H9 (cell line): ENCODE results near the gene RPUSD3. TPM values are rescaled to one million over a fixed set of nuclear protein-coding genes. Genes with fewer than 3 reads are reported as not detected.

Experiments
- DNase-seq: peaks from one replicate; pipeline ENCODE4 v3.0.0-alpha.2; 2017
- H2AFZ ChIP-seq: one replicate; pipeline ENCODE4 v1.6.1; 2013; ENCODE audit warnings: mild to moderate bottlenecking, low read length, control low read depth, moderate library complexity
- H2AK5ac ChIP-seq: 2 replicates; pipeline ENCODE4 v1.6.1; 2013; ENCODE audit warnings: low read length, control low read depth, mixed read lengths; ENCODE audit not compliant: insufficient read length
- H2BK120ac ChIP-seq: one replicate; pipeline ENCODE4 v1.6.1; 2013; ENCODE audit warnings: low read depth, mild to moderate bottlenecking, low read length, control low read depth, inconsistent platforms; ENCODE audit not compliant: poor library complexity, severe bottlenecking
- H2BK12ac ChIP-seq: 2 replicates; pipeline ENCODE4 v1.6.1; 2013; ENCODE audit warnings: low read length, control low read depth, mixed read lengths, low read depth; ENCODE audit not compliant: insufficient read length
- H2BK15ac ChIP-seq: 2 replicates; pipeline ENCODE4 v1.6.1; 2013; ENCODE audit warnings: low read depth, low read length, control low read depth
- H2BK20ac ChIP-seq: one replicate; pipeline ENCODE4 v1.6.1; 2013; ENCODE audit warnings: low read depth, mild to moderate bottlenecking, low read length, control low read depth, inconsistent platforms; ENCODE audit not compliant: poor library complexity, severe bottlenecking
- H2BK5ac ChIP-seq: 2 replicates; pipeline ENCODE4 v1.6.1; 2013; ENCODE audit warnings: low read length, control low read depth, mixed read lengths; ENCODE audit not compliant: insufficient read length
- H3K14ac ChIP-seq: 2 replicates; pipeline ENCODE4 v1.6.1; 2013; ENCODE audit warnings: low read length, control low read depth; ENCODE audit not compliant: insufficient read depth
- H3K18ac ChIP-seq: 2 replicates; pipeline ENCODE4 v1.6.1; 2013; ENCODE audit warnings: low read depth, mild to moderate bottlenecking, mixed read lengths, low read length, control low read depth; ENCODE audit not compliant: insufficient read length
- H3K23ac ChIP-seq: 2 replicates; pipeline ENCODE4 v1.6.1; 2013; ENCODE audit warnings: low read length, control low read depth, mixed read lengths, low read depth; ENCODE audit not compliant: insufficient read length
- H3K23me2 ChIP-seq: 2 replicates; pipeline ENCODE4 v1.6.1; 2013; ENCODE audit warnings: low read depth, mild to moderate bottlenecking, mixed read lengths, low read length, control low read depth; ENCODE audit not compliant: insufficient read length, poor library complexity, severe bottlenecking
- H3K27ac ChIP-seq: 2 replicates; pipeline ENCODE4 v1.5.1; 2013; ENCODE audit warnings: low read length, control low read depth, mixed read lengths, low read depth; ENCODE audit not compliant: insufficient read length
- H3K27me3 ChIP-seq: 2 replicates; pipeline ENCODE4 v1.6.1; 2013; ENCODE audit warnings: low read length, control low read depth, inconsistent platforms; ENCODE audit not compliant: insufficient read depth
- H3K4ac ChIP-seq: 2 replicates; pipeline ENCODE4 v1.6.1; 2013; ENCODE audit warnings: low read depth, mild to moderate bottlenecking, control low read depth, inconsistent platforms, low read length, moderate library complexity
- H3K4me1 ChIP-seq: 2 replicates; pipeline ENCODE4 v1.6.1; 2013; ENCODE audit warnings: low read length, control low read depth, inconsistent platforms; ENCODE audit not compliant: insufficient read depth
- H3K4me2 ChIP-seq: 2 replicates; pipeline ENCODE4 v1.6.1; 2013; ENCODE audit warnings: low read length, control low read depth, mixed read lengths; ENCODE audit not compliant: insufficient read length, insufficient read depth
- H3K56ac ChIP-seq: 2 replicates; pipeline ENCODE4 v1.6.1; 2013; ENCODE audit warnings: low read depth, mild to moderate bottlenecking, mixed read lengths, low read length, control low read depth; ENCODE audit not compliant: insufficient read length
- H3K79me1 ChIP-seq: 2 replicates; pipeline ENCODE4 v1.6.1; 2013; ENCODE audit warnings: low read depth, mild to moderate bottlenecking, moderate library complexity, low read length, control low read depth, inconsistent platforms; ENCODE audit not compliant: insufficient read depth, poor library complexity, severe bottlenecking
- H3K79me2 ChIP-seq: 2 replicates; pipeline ENCODE4 v1.6.1; 2013; ENCODE audit warnings: low read length, control low read depth, inconsistent platforms; ENCODE audit not compliant: insufficient read depth
- H3K9ac ChIP-seq: 2 replicates; pipeline ENCODE4 v1.6.1; 2013; ENCODE audit warnings: low read length, control low read depth, mixed read lengths; ENCODE audit not compliant: insufficient read length; ENCODE audit errors: extremely low read depth
- H3K9me3 ChIP-seq: one replicate; pipeline ENCODE4 v1.6.1; 2013; ENCODE audit warnings: low read depth, low read length, inconsistent platforms; ENCODE audit not compliant: control insufficient read depth
- H3T11ph ChIP-seq: one replicate; pipeline ENCODE4 v1.6.1; 2013; ENCODE audit warnings: mild to moderate bottlenecking, low read length, control low read depth, inconsistent platforms
- H4K20me1 ChIP-seq: one replicate; pipeline ENCODE4 v1.6.1; 2013; ENCODE audit not compliant: control insufficient read depth, insufficient read length, insufficient read depth
- H4K5ac ChIP-seq: 2 replicates; pipeline ENCODE4 v1.6.1; 2013; ENCODE audit warnings: low read depth, mild to moderate bottlenecking, mixed read lengths, low read length, control low read depth; ENCODE audit not compliant: insufficient read length
- H4K8ac ChIP-seq: replicated peaks from 2 replicates; pipeline ENCODE4 v1.6.1; 2013; ENCODE audit warnings: low read length, control low read depth, mixed read lengths, low read depth; ENCODE audit not compliant: insufficient read length
- H4K91ac ChIP-seq: 2 replicates; pipeline ENCODE4 v1.6.1; 2013; ENCODE audit warnings: low read depth, mild to moderate bottlenecking, moderate library complexity, mixed read lengths, low read length, control low read depth; ENCODE audit not compliant: insufficient read length
- H3K27ac Mint-ChIP-seq, 3 experiments: 2 replicates in 2 of 3; 3 replicates in 1 of 3; pipeline ENCODE4 v1.8.0; 2020 to 2021; ENCODE audit warnings: mixed read lengths in 3 of 3, mild to moderate bottlenecking in 1 of 3, moderate library complexity in 1 of 3
- H3K27me3 Mint-ChIP-seq: 2 replicates; pipeline ENCODE4 v1.8.0; 2021; ENCODE audit warnings: low read depth, mild to moderate bottlenecking, moderate library complexity, mixed read lengths
- H3K36me3 Mint-ChIP-seq, 3 experiments: 2 replicates in 2 of 3; 3 replicates in 1 of 3; pipeline ENCODE4 v1.8.0; 2020 to 2021; ENCODE audit warnings: low read depth in 3 of 3, mixed read lengths in 3 of 3; ENCODE audit not compliant: insufficient read depth in 1 of 3
- H3K4me1 Mint-ChIP-seq, 2 experiments: 2 replicates each; pipeline ENCODE4 v1.8.0; 2020; ENCODE audit warnings: mixed read lengths in 2 of 2
- H3K4me3 Mint-ChIP-seq, 2 experiments: 2 replicates in 1 of 2; 3 replicates in 1 of 2; pipeline ENCODE4 v1.8.0; 2020 to 2021; ENCODE audit warnings: mild to moderate bottlenecking in 2 of 2, mixed read lengths in 2 of 2, moderate library complexity in 1 of 2
- H3K9me3 Mint-ChIP-seq, 2 experiments: 2 replicates in 1 of 2; 3 replicates in 1 of 2; pipeline ENCODE4 v1.8.0; 2020; ENCODE audit warnings: mild to moderate bottlenecking in 2 of 2, mixed read lengths in 2 of 2, moderate library complexity in 1 of 2
- WGBS: extraction: QIAGEN DNeasy Blood & Tissue Kit; methylation state at CpG from one replicate; pipeline ENCODE4 v1.1.7; 2013; ENCODE audit warnings: missing lambda C conversion rate, low lambda C conversion rate, mixed read lengths; ENCODE audit not compliant: insufficient read length; ENCODE audit errors: extremely low coverage; 5-methylcytosine and 5-hydroxymethylcytosine counted together
- total RNA-seq: library from RNA; stranded (reverse); gene quantifications from 2 replicates; pipeline ENCODE4 v1.2.1, GENCODE V29; 2021
- TF ChIP-seq, protein P1 (sequence below): fragments of 200-600 bp; sonication (generic); conservative IDR thresholded peaks from 3 replicates; pipeline ENCODE4 v1.8.0; 2021; ENCODE audit warnings: antibody characterized with exemption, mild to moderate bottlenecking

Gene RPUSD3
- total RNA-seq, 1 experiment from 2014 or later = 59.5 TPM

DNA sequence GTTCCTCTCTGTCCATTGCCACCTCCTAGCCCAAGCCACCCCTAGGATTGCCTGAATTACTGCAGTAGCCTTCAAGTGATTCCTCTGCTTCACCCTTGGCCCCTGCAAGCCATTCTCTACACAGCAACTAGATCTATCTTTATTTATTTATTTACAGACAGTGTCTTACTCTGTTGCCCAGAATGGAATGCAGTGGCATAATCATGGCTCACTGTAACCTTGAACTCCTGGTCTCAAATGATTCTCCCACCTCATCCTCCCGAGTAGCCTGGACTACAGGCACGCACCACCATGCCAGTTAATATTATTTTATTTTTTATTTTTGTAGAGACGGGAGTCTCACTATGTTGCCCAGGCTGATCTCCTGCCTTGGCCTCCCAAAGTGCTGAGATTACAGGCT, 44.7 kb upstream of the RPUSD3 start:
- no peak overlapping the region for H3K27ac Mint-ChIP-seq
- H3K27me3 ChIP-seq = no peaks in the 10 kb centered on the region; the same call in 1 of the 2 replicates
- H3K9ac ChIP-seq = no peak overlapping the region
- peaks cover 6% of the 10 kb centered on the region for H3K79me1 ChIP-seq
- H2BK15ac ChIP-seq = no peak overlapping the region
- H3K4me2 ChIP-seq = no peak overlapping the region
- no peak overlapping the region for H3K4me3 Mint-ChIP-seq
- H3K27ac ChIP-seq = no peak overlapping the region
- H3K23me2 ChIP-seq = no peaks in the 10 kb centered on the region
- DNase-seq = no peak
- no peak overlapping the region for H2BK120ac ChIP-seq
- no peaks in the 10 kb centered on the region for H3K9me3 Mint-ChIP-seq
- H2AFZ ChIP-seq = no peak overlapping the region
- TF ChIP-seq, protein P1, sequence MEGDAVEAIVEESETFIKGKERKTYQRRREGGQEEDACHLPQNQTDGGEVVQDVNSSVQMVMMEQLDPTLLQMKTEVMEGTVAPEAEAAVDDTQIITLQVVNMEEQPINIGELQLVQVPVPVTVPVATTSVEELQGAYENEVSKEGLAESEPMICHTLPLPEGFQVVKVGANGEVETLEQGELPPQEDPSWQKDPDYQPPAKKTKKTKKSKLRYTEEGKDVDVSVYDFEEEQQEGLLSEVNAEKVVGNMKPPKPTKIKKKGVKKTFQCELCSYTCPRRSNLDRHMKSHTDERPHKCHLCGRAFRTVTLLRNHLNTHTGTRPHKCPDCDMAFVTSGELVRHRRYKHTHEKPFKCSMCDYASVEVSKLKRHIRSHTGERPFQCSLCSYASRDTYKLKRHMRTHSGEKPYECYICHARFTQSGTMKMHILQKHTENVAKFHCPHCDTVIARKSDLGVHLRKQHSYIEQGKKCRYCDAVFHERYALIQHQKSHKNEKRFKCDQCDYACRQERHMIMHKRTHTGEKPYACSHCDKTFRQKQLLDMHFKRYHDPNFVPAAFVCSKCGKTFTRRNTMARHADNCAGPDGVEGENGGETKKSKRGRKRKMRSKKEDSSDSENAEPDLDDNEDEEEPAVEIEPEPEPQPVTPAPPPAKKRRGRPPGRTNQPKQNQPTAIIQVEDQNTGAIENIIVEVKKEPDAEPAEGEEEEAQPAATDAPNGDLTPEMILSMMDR = no peak
- no peak overlapping the region for H3T11ph ChIP-seq
- no peak overlapping the region for H2BK12ac ChIP-seq
- no peak overlapping the region for H3K4ac ChIP-seq
- no peak overlapping the region for H2BK20ac ChIP-seq
- no peak overlapping the region for H4K8ac ChIP-seq
- peaks cover 6 to 16% of the 10 kb centered on the region in 2 experiments for H3K4me1 Mint-ChIP-seq
- H4K91ac ChIP-seq = no peak overlapping the region
- no peak overlapping the region for H4K5ac ChIP-seq
- no peak overlapping the region for H2AK5ac ChIP-seq
- H3K27me3 Mint-ChIP-seq = no peaks in the 10 kb centered on the region; the same call in 1 of the 2 replicates
- no peak overlapping the region for H3K14ac ChIP-seq
- no peaks in the 10 kb centered on the region for H3K9me3 ChIP-seq
- no CpG with 5 or more reads among the region's 3 CpGs for WGBS
- no peak overlapping the region for H3K18ac ChIP-seq
- H3K56ac ChIP-seq = no peak overlapping the region
- peaks cover 6% of the 10 kb centered on the region; the same call in 1 of the 2 replicates for H3K79me2 ChIP-seq
- no peaks in the 10 kb centered on the region for H4K20me1 ChIP-seq
- H3K23ac ChIP-seq = no peak overlapping the region
- no peaks in the 10 kb centered on the region for H3K4me1 ChIP-seq
- H3K36me3 Mint-ChIP-seq = peaks cover 12 to 19% (median 18%) of the 10 kb centered on the region in 3 experiments
- no peak overlapping the region for H2BK5ac ChIP-seq
